COLO829 (cell line): ENCODE results near the gene ANKRD1.

ENCODE experiments used
- DNase-seq: peaks from one replicate; pipeline ENCODE4 v3.0.0; 2012; ENCODE audit warnings: low spot score

The ANKRD1 gene

GRCh38 chr10:90935581-90936275 lies 14.8 kb upstream of the ANKRD1 start:
- DNase-seq = peak; percentile 19

- peak; percentile 34 for DNase-seq
Measured at GRCh38 chr10:90930971-90931871, 10.3 kb upstream of the ANKRD1 start.

GRCh38 chr10:90930070-90930837 lies 9.4 kb upstream of the ANKRD1 start:
- peak; percentile 24 for DNase-seq

GRCh38 chr10:90929179-90929578 lies 8.3 kb upstream of the ANKRD1 start:
- DNase-seq = no peak

GRCh38 chr10:90927293-90927692 lies 6.4 kb upstream of the ANKRD1 start:
- DNase-seq = no peak

- DNase-seq = no peak
Measured at GRCh38 chr10:90925079-90926029, 4.5 kb upstream of the ANKRD1 start.

- no peak for DNase-seq
Measured at GRCh38 chr10:90924552-90924951, 3.7 kb upstream of the ANKRD1 start.

GRCh38 chr10:90923111-90923731 lies 2.3 kb upstream of the ANKRD1 start:
- DNase-seq = no peak

GRCh38 chr10:90921906-90922305 lies 1.0 kb upstream of the ANKRD1 start:
- DNase-seq = no peak

- DNase-seq = no peak
Measured at GRCh38 chr10:90919683-90920574, 958 bp downstream of the ANKRD1 start.

GRCh38 chr10:90917968-90918318 lies 2.9 kb downstream of the ANKRD1 start:
- DNase-seq = no peak

- DNase-seq = no peak
Measured at GRCh38 chr10:90917238-90917967, 3.5 kb downstream of the ANKRD1 start.

GRCh38 chr10:90916392-90917237 lies 4.3 kb downstream of the ANKRD1 start:
- DNase-seq = no peak

- no peak for DNase-seq
Measured at GRCh38 chr10:90915766-90916075, 5.2 kb downstream of the ANKRD1 start.

GRCh38 chr10:90914992-90915765 lies 5.7 kb downstream of the ANKRD1 start:
- DNase-seq = no peak

- DNase-seq = no peak
Measured at GRCh38 chr10:90913774-90914420, 7.0 kb downstream of the ANKRD1 start.

- no peak for DNase-seq
Measured at GRCh38 chr10:90912854-90913479, 7.9 kb downstream of the ANKRD1 start.
